Measurements from ENCODE around the gene DRG1.
"Not testable (repeated sequence)": the region's sequence is repeated elsewhere in the genome, so short reads cannot be mapped to it uniquely, and the experiment has no call there.

The DRG1 gene

GRCh38 chr22:31451709-31452571 is 52.5 kb downstream of the DRG1 start:
- Mint-ChIP-seq H3K27me3 (ENCODE audit: low read depth) (no peaks in the 10 kb centered on the region), H3K4me3 (no peak overlapping the region), H3K36me3 (ENCODE audit: low read depth) (peaks cover 17% of the 10 kb centered on the region), H3K9me3 (no peaks in the 10 kb centered on the region), H3K27ac (no peak overlapping the region), H3K4me1 (ENCODE audit: low read depth) (peaks cover 12% of the 10 kb centered on the region)

GRCh38 chr22:31461699-31462098 is 62.3 kb downstream of the DRG1 start:
- Mint-ChIP-seq H3K4me3 (no peak overlapping the region), H3K27ac (no peak overlapping the region), H3K9me3 (no peaks in the 10 kb centered on the region), H3K27me3 (ENCODE audit: low read depth) (no peaks in the 10 kb centered on the region), H3K4me1 (ENCODE audit: low read depth) (peaks cover 2% of the 10 kb centered on the region), H3K36me3 (ENCODE audit: low read depth) (peaks cover 44% of the 10 kb centered on the region)

- Mint-ChIP-seq H3K4me3 (no peak overlapping the region), H3K27me3 (ENCODE audit: low read depth) (no peaks in the 10 kb centered on the region), H3K27ac (no peak overlapping the region), H3K36me3 (ENCODE audit: low read depth) (peaks cover 55% of the 10 kb centered on the region), H3K9me3 (no peaks in the 10 kb centered on the region), H3K4me1 (ENCODE audit: low read depth) (no peaks in the 10 kb centered on the region)
These were observed 65.9 kb downstream of the DRG1 start for GRCh38 chr22:31465307-31465706.

- Mint-ChIP-seq H3K27me3 (ENCODE audit: low read depth) (no peaks in the 10 kb centered on the region), H3K9me3 (no peaks in the 10 kb centered on the region), H3K36me3 (ENCODE audit: low read depth) (peaks cover 25% of the 10 kb centered on the region), H3K4me1 (ENCODE audit: low read depth) (peaks cover 25% of the 10 kb centered on the region), H3K27ac (no peak overlapping the region), H3K4me3 (no peak overlapping the region)
These were observed 75.3 kb downstream of the DRG1 start for GRCh38 chr22:31474743-31475142.

- peaks cover 25% of the 10 kb centered on the region for H3K4me1 Mint-ChIP-seq (ENCODE audit: low read depth)
- H3K9me3 Mint-ChIP-seq, result no peaks in the 10 kb centered on the region
- H3K4me3 Mint-ChIP-seq, result no peak overlapping the region
- H3K36me3 Mint-ChIP-seq (ENCODE audit: low read depth), result peaks cover 28% of the 10 kb centered on the region
- no peak overlapping the region for H3K27ac Mint-ChIP-seq
- no peaks in the 10 kb centered on the region for H3K27me3 Mint-ChIP-seq (ENCODE audit: low read depth)
These were observed 76.4 kb downstream of the DRG1 start for GRCh38 chr22:31475800-31476199.

GRCh38 chr22:31477329-31477728 is 77.9 kb downstream of the DRG1 start:
- no peaks in the 10 kb centered on the region for H3K9me3 Mint-ChIP-seq
- H3K27ac Mint-ChIP-seq, result peak overlapping the region; percentile 55
- H3K4me3 Mint-ChIP-seq, result no peak overlapping the region
- H3K4me1 Mint-ChIP-seq (ENCODE audit: low read depth), result peaks cover 22% of the 10 kb centered on the region
- H3K36me3 Mint-ChIP-seq (ENCODE audit: low read depth), result peaks cover 33% of the 10 kb centered on the region
- H3K27me3 Mint-ChIP-seq (ENCODE audit: low read depth), result no peaks in the 10 kb centered on the region

- H3K4me1 Mint-ChIP-seq (ENCODE audit: low read depth), result peaks cover 25% of the 10 kb centered on the region
- no peak overlapping the region for H3K27ac Mint-ChIP-seq
- H3K4me3 Mint-ChIP-seq, result no peak overlapping the region
- peaks cover 43% of the 10 kb centered on the region for H3K36me3 Mint-ChIP-seq (ENCODE audit: low read depth)
- no peaks in the 10 kb centered on the region for H3K9me3 Mint-ChIP-seq
- no peaks in the 10 kb centered on the region for H3K27me3 Mint-ChIP-seq (ENCODE audit: low read depth)
These were observed 81.7 kb downstream of the DRG1 start for GRCh38 chr22:31481129-31481528.

- not testable (repeated sequence) for H3K27me3 Mint-ChIP-seq (ENCODE audit: low read depth); H3K27ac Mint-ChIP-seq; H3K9me3 Mint-ChIP-seq; H3K4me3 Mint-ChIP-seq
- H3K4me1 Mint-ChIP-seq (ENCODE audit: low read depth), result peaks cover 26% of the 10 kb centered on the region
- H3K36me3 Mint-ChIP-seq (ENCODE audit: low read depth), result peaks cover 46% of the 10 kb centered on the region
These were observed 83.1 kb downstream of the DRG1 start for GRCh38 chr22:31482470-31482869.

Data from T-helper 1 cell treated with Interleukin-12 subunit alpha and Interleukin-12 subunit beta and Interleukin-4 antibody, amounts not matched to agents 30 μg/mL and 1 μg/mL, for 36 hours (primary cell).